HUDEP-2 (cell line): ENCODE data around the gene C1orf232.
A peak's percentile ranks its signal among the peaks of the same experiment; 100 is the strongest.

ENCODE experiments used
- DNase-seq, 76 experiments: peaks; one replicate each; lab custom pipeline; 2025; ENCODE audit not compliant: unreplicated experiment in 76 of 76; lab: John Stamatoyannopoulos, UW

Gene C1orf232

DNA sequence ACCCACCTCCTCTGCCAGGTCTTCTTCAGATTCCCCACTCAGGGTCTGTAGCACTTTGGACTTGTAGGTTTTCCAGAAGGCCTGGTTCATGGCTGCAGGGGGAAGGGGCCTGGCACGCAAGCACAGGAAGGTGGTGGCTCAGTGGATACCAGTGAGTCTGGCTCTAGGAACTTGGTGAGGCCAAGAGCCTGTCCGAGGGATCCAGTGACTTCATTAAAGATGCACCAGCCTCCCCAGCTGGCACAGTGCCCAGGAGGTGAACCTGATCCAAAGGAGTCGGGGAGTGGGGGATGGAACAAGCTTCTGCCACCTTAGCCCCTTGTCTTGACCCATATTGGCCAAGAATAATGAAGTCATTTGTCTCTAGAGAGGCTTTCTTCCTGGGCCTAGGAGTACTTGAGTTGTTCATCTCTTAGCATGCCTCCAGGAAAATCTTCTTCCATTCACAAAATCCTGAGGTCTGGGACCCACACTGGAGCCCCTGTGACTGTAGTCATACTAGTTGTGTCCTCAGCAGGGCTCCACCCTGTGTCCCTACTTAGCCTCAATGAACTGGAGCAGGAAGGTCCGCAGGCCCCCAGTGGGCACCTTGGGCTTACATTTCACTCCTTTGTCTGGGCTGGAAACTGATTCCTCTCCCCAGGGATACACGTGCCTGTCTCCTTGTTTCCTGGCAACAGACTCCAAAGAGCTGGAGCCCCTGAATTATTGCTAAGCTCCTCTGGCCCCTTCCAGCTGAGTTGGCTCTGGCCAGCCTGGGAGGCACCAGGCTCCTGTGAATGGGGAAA, at the start of gene C1orf232:
Gene C1orf232 (minus strand): TSS at position 554 of the 788 bp plus-strand sequence. CDS start 464 bp downstream, at position 90.
- DNase-seq, result no peak

DNA sequence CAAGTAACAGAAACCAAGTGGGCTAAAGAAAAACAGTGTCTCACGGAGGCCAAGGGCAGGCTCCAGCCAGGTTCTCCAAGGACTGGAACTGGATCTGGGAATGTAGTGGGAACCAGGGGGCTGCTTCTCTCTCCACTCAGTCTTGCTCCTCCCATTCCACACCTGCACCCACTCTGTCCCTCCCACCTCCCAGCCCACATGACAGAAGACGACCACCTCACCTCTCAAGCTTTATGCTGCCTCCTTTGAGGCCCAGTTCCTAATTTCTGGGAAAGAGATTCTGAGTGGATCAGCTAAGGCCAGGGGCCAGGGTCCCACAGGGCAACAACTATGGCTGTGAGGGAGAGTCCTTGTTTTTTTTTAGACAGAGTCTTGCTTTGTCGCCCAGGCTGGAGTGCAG, 46.5 kb upstream of the C1orf232 start:
- DNase-seq, result no peak

DNA sequence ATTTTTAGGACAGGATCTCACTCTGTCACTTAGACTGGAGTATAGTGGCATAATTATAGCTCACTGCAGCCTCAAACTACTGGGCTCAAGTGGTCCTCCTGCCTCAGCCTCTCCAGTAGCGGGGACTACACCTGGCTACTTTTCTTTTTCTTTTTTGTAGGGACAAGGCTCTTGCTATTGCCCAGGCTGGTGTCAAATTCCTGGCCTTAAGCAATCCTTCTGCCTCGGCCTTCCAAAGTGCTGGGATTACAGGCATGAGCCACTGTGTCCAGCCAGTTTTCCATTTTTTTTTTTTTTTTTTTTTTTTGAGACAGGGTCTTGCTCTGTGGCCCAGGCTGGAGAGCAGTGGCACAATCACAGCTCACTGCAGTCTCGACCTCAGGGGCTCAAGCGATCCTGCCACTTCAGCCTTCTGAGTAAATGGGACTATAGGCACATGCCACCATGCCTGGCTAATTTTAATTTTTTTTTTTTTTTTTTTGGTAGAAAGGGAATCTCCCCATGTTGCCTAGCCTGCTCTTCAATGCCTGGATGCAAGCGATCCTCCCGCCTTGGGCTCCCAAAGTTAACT, 44.7 kb upstream of the C1orf232 start:
- DNase-seq, result no peak

DNA sequence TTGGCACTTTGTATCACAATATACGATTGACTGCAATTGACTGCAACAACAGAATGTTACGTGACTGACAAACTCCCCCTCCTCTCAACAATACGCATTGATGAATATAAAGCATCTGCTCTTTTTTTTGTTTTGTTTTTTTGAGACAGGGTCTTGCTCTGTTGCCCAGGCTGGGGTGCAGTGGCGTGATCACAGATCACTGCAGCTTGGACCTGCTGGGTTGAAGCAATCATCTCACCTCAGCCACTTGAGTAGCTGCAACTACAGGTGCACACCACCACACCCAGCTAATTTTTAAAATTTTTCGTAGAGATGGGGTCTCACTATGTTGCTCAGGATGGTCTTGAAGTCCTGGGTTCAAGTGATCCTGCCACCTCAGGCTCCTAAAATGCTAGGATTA, 44.0 kb upstream of the C1orf232 start:
- DNase-seq, result no peak

DNA sequence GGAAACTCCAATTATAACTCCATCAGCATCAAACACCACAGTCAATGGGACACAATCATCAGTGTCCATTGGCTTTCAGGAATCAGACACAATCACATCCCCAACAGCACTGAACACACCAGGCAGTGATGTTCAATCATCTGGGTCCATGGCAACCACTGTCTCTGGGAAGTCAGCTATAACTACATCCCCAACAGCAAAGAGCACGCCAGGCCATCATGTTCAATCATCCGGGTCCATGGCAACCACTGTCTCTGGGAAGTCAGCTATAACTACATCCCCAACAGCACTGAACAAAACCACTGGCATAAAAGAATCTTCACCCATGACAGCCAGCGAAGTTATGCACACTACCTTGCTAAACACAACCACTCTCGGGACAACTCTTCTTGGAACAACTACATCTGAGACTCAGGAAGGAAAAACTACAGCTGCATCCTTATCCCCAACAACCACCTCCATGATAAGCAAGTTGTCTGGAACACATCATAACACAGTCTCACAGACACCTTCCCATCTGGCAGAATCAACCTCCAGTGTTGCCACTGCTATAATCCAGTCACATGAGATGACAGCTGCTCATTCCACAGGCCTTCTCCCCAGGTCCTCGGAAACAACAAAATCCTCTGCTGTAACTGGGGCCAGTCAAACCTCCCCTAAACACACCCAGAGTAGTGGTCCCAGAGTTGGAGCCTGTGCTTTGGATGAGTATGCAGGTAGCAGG, 41.5 kb upstream of the C1orf232 start:
- no peak for DNase-seq

DNA sequence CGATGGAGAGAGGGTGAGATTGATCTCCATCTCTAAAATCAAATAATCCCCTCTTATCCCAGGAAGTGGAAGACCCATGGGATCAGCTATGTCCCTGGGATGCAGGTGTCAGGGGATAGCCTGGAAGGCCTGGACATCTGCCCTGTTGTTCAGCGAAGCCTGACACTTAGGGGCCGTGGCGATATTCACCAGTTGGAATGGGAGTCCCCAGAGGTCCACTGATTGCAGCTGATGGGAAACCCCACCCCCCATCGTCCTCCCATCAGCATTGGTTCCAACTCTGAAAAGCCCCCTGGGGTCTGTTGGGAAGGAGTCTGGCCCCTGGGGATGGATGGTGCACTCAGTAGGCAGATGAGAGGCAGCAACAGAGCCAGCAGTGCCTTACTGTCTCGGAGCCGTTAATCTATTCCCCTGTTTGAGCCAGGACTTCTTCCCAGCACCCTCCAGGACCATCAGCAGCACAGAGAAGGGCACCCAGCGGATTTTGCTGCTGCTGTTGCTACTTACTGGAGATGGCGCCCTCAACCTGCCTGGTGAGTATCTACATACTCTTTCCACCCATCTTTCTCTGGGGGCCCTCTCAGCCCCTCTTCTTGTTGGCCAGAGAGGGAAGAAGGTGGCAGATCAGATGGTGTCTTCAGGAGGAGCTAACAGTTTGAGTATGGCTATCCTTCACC, 35.0 kb upstream of the C1orf232 start:
- DNase-seq, result peak in 1 of 76 experiments; percentile 4

DNA sequence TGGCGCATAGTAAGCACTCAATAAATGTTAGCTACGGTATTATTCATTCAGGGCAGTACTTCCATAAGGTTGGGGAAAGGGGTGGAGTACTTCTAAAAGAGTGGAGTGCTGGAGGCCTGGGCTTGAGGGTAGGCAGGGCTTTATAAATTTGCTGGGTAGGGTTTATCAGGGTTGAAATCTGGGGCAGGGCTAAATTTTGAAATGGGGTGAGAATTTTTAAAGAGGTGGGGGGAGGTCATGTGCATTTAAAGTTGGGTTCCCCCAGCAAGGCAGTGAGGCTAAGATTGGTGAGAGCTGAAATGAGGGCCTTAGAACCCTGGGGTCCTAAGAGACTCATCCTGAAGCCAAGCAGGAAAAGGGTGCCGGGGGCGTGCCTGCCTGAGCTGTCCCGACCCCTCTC, 31.6 kb upstream of the C1orf232 start:
- DNase-seq, result no peak

DNA sequence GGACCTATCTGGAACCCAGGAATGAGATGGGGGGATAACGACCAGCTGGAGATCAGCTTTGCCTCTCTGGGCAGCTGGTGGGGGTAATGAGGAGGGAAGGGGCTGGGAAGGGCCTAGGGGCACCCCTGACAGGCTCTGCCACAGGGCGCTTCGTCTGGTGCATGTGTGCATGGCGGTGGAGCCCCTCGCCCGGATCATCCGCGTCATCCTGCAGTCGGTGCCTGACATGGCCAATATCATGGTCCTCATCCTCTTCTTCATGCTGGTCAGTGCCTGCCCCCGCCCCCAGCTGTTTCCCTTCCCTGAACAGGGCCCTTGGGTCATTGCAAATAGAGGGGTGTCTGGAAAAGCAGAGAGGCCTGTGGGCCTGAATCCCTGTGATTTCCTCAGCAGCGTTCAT, 29.1 kb upstream of the C1orf232 start:
- DNase-seq, result no peak

DNA sequence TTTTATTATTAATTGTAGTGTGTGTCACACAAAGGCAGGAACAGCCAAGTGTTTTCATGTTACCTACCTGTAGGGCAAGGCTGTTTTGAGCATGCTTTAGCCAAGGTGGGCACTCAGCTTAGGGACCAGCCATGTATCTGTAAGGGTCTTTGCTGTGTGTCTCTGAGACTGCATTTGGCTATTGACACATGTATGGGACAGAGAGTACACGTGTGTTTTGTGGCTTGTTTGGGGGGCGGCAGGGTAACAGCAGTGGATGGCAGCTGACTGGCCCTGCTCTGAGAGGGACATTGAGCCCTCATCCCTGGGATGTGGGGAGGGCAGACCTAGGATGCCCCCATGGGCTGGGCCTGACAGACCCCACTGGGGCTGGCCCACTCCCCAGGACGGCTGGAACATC, 28.5 kb upstream of the C1orf232 start:
- DNase-seq, result no peak

DNA sequence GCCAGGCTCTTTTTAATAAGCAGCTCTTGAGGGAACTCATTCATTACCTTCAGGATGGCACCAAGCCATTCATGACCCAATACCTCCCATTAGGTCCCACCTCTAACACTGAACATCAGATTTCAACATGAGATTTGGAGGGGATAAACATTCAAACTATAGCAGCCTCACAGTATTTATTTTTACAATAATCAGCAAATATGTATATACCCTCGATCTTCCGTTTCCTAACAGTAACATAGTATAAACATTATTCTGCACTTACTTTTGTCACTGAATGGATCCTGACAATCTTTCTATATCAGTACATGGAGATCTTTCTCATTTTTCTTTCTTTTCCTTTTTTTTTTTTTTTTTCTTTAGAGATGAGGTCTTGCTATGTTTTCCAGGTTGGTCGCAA, 27.0 kb upstream of the C1orf232 start:
- DNase-seq, result no peak

DNA sequence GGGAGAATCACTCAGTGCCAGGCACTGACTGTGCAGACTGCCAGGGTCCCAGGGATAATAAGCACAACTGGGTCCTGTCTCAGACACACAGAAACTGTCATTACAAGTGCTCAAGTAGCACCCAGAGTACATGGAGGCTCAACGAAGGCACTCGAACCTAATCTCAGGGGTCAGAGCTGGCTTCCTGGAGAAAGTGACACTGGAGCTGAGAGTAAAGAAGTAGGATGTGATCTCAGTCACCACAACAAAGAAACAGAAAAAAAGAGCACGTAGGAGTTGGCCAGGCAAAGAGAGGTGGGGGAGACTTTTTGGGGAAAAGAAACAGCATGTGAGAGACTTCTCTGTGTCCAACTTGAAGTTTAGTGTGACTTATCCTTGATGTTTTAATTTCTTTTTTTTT, 23.0 kb upstream of the C1orf232 start:
- no peak for DNase-seq

DNA sequence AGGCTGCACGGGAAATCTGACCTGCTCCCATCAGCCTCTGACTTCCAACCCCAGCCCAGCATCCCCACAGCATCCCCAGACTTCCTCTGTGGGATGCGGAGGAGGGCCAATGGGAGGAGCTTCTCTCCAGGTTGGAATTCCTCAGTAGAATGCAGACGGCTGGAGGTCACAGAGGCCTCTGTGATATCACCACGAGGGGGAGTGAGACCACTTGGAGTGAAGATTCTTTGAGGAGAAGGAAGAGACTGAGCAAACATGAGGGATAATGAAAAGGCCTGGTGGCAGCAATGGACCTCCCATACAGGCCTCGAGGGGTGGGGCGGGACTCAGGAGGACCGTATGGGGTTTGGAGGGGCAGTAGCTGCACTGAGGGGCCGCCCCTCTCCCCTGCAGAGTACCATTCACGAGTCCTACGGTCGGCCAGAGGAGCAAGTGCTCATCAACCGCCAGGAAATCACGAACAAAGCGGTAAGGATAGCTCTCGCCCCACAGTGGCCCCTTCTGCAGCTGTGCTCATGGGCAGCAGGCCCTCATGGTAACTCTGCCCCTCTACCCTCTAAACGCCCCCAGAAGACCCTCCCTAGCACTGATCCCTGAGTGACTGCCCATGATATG, 21.7 kb upstream of the C1orf232 start, which contains the start of gene CATSPER4:
Gene CATSPER4 (plus strand): TSS at position 230 of the 615 bp plus-strand sequence. CDS start 26 bp downstream, at position 256.
- DNase-seq, result peak in 16 of 76 experiments; percentile 6 to 33 (median 16)

DNA sequence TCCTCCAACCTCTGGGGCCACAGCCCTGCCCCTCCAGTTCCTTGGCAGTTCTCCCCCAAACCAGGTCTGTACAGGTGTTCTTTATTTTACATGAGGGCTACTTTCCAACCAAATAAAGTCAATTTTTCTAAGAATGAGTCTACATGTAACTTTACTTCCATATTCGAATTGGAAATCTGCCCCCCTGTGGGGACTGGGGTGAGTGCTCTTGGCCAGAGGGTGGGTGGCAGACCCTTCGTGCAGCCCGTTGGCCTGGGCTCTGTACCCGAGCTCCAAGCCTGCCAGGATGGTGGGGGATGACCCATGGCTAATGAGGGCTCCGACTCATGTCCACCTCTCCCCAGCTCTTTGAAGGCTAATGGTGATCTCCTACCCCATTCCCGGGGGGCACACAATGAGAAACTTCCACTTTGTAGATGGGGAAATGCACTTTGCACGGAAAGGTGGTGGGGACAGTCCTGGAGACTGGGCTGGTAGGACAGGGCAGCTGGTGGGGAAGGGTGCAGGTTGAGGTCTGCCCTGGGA, 21.1 kb upstream of the C1orf232 start:
- no peak for DNase-seq

DNA sequence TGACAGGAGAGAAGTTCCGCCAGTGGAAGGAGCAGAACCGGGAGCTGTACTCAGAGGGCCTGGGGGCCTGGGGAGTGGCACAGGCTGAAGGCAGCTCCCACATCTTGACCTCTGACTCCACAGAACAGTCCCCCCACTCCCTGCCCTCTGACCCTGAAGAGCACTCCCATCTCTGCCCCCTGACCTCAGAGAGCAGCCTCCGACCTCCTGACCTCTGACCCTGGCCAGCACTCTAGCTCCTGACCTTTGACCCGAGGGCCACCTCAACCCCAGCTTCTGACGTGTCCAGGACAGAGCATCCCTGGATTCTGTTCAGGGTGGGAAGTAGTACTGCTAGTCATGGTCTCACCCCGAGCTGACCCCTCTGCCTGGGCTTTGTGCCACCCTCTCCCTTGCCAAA, 20.6 kb upstream of the C1orf232 start:
- DNase-seq, result no peak

DNA sequence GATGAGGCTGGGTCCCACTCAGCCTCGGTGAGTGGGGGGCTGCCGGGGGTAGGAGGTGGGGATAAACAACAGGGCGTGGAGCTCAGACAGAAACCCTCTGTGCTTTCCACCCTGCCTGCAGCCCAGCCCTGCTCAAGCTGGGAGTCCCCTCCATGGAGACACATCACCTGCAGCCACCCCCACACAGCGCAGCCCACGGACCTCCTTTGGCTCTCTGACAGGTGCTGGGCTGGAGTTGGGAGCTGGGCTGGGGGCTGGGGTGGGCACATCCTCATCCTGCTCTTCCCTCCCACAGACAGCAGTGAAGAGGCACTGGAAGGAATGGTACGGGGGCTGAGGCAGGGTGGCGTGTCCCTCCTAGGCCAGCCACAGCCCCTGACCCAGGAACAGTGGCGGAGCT, 19.7 kb upstream of the C1orf232 start:
- DNase-seq, result no peak

DNA sequence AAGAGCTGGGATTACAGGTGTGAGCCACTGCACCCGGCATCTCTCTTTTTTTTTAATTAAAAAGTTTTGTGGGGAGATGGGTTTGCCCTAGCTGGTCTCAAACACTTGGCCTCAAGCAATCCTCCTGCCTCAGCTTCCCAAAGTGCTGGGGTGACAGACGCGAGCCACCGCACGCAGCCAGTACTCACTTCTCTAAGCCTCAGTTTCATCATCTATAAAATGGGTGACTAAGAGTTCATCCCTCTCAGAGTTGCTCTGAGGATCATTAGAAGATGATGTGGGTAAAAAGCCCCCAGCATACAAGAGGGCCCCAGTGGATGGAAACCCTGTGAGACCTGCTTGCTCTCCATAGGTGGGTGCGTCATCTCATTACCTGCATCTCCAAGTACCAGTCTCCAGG, 19.1 kb upstream of the C1orf232 start:
- DNase-seq, result no peak

DNA sequence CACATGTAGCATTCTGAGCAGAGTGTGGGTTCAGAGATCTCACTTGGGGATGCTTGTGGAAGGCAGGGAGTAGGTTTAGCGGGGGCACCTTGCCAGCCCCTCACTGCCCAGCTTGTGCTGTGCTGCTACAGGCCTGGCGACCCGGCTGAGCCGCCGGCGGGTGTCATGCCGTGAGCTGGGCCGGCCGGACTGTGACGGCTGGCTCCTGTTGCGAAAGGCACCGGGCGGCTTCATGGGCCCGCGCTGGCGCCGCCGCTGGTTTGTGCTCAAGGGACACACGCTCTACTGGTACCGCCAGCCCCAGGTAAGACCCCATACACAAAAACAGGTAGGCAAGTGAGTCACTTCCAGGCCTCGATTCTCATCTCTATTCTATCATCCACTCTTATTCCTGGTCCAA, 16.1 kb upstream of the C1orf232 start:
- no peak for DNase-seq

DNA sequence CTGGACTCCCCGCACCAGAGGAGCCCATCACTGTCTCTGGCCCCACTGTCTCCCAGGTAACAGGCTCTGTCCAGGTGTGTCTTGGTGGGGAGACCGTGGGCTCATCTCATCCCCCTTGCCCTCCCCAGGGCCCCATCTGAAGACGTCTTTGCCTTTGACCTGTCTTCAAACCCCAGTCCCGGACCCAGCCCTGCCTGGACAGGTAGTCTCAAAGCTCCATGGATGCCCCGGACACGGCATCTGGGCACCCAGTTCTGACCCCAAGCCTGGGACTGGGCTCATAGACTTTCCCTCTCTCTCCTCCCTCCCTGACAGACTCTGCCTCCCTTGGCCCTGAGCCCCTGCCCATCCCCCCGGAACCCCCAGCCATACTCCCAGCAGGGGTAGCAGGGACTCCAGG, 15.3 kb upstream of the C1orf232 start:
- DNase-seq, result no peak

DNA sequence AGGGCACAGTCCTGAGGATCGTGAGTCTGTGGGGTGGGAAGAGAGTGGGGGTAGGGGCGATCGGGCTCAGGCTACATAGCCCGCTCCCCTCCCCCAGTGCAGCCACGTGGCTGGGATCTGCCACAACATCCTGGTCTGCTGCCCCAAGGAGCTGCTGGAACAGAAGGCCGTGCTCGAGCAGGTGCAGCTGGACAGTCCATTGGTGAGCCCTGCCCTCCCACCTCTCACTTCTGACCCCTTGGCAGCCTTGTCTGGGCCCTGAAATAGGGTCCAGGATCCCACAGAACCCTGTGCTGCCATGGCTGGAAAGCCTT, 13.6 kb upstream of the C1orf232 start:
- DNase-seq, result no peak

DNA sequence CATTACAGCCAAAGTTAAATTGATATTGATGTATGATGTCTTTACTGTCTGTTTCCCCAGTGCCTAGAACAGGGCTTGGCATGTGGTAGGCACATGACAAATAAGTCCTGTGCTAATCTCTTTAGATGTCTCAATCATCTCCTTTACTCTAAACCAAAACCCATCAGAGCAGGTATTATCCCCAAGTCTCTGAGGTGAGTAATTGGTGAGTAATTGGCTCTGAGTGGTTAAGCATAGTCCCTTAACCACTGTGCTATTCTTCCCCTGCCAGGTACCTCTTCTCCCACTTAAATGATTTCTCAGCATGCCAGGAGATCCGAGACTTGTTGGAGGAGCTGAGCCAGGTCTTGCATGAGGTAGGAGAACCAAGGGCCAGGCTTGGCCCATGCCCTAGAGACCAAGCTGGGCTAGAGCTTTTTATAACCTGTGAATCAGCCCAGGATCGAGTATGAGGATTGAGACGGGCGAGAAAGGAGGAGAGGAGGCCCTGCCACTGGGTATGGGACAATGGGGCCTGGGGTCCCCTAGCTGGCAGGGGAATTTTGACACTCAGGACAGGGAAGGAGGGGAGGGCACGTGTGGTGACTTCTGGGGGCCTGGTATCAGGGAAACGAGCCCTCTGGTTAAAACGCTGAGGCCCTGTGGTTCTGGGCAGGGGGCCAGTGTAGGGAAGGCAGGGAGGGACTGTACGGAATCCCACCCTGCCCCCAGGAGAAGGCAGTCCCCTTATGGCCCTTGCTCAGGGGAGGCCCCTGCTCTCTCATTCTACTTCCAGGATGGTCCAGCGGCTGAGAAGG, 13.0 kb upstream of the C1orf232 start:
- no peak for DNase-seq
